Nephron (organoid): ENCODE data around the gene INPP1.

Source experiments
- H3K27ac Mint-ChIP-seq, 3 experiments: 2 replicates each; pipeline ENCODE4 v1.8.0; 2020; ENCODE audit warnings: mixed read lengths in 3 of 3, mild to moderate bottlenecking in 2 of 3, moderate library complexity in 1 of 3
- H3K27me3 Mint-ChIP-seq: 2 replicates; pipeline ENCODE4 v1.8.0; 2021; ENCODE audit warnings: low read depth, mild to moderate bottlenecking, moderate library complexity, mixed read lengths
- H3K36me3 Mint-ChIP-seq: 2 replicates; pipeline ENCODE4 v1.8.0; 2020; ENCODE audit warnings: low read depth, mixed read lengths
- H3K4me1 Mint-ChIP-seq: 2 replicates; pipeline ENCODE4 v1.8.0; 2020; ENCODE audit warnings: mixed read lengths
- H3K4me3 Mint-ChIP-seq, 3 experiments: 2 replicates each; pipeline ENCODE4 v1.8.0; 2020; ENCODE audit warnings: mild to moderate bottlenecking in 3 of 3, mixed read lengths in 3 of 3, moderate library complexity in 2 of 3
- H3K9me3 Mint-ChIP-seq: 2 replicates; pipeline ENCODE4 v1.8.0; 2020; ENCODE audit warnings: mixed read lengths
- TF ChIP-seq, protein P1 (sequence below), 3 experiments: fragments of 200-600 bp; sonication (generic); IDR thresholded peaks; one replicate each; pipeline ENCODE4 v1.5.0; 2021; ENCODE audit warnings: antibody characterized with exemption in 3 of 3; ENCODE audit not compliant: unreplicated experiment in 3 of 3

Gene INPP1

DNA sequence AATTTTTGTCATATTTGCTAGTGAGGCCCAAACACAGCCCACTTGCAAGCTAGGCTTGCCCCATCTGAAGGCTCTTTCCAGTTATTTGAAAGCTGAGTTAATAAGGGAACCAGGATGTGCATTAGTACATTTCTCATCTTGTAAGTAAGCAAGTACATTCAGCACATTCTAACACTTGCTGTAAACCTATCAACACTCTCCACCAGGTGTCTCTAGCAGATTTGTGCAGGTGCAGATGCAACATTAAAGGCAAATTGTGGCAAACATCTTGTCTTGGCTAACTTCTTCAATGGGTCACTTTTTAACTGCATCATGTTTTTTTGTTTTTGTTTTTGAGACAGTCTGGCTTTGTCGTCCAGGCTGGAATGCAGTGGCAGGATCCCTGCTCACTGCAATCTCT is 39.5 kb downstream of the INPP1 start:
- no peak overlapping the region for H3K27ac Mint-ChIP-seq
- H3K9me3 Mint-ChIP-seq, result no peaks in the 10 kb centered on the region
- TF ChIP-seq, protein P1, sequence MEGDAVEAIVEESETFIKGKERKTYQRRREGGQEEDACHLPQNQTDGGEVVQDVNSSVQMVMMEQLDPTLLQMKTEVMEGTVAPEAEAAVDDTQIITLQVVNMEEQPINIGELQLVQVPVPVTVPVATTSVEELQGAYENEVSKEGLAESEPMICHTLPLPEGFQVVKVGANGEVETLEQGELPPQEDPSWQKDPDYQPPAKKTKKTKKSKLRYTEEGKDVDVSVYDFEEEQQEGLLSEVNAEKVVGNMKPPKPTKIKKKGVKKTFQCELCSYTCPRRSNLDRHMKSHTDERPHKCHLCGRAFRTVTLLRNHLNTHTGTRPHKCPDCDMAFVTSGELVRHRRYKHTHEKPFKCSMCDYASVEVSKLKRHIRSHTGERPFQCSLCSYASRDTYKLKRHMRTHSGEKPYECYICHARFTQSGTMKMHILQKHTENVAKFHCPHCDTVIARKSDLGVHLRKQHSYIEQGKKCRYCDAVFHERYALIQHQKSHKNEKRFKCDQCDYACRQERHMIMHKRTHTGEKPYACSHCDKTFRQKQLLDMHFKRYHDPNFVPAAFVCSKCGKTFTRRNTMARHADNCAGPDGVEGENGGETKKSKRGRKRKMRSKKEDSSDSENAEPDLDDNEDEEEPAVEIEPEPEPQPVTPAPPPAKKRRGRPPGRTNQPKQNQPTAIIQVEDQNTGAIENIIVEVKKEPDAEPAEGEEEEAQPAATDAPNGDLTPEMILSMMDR (IDR thresholded peaks at IDR 0.05; ENCODE audit: unreplicated experiment in 3 of 3), result peak; percentile 38 to 57 (median 44)

DNA sequence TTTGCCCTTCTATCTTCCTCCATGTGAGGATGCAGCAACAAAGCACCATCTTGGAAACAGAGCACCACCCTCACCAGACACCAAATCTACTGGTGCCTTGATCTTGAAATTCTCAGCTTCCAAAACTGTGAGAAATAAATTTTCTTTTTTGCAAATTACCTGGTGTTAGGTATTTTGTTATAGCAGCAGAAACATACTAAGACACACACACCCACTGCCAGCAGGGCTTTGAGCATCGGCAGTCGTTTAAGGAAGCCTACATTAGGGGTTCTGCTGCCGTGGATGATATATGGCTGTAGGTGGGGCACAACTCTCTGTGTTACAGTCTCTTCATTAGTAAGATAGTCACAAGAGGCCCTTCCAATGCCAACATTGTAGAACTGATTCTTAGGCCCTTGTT is 44.0 kb downstream of the INPP1 start:
- no peaks in the 10 kb centered on the region for H3K9me3 Mint-ChIP-seq
- H3K27me3 Mint-ChIP-seq, result peaks cover 11% of the 10 kb centered on the region
- TF ChIP-seq, protein P1 (IDR thresholded peaks at IDR 0.05; ENCODE audit: unreplicated experiment in 3 of 3), result no peak
- H3K4me3 Mint-ChIP-seq, result no peak overlapping the region
- no peak overlapping the region for H3K27ac Mint-ChIP-seq
- no peaks in the 10 kb centered on the region for H3K36me3 Mint-ChIP-seq
- no peaks in the 10 kb centered on the region for H3K4me1 Mint-ChIP-seq

More for the DNA sequence above, 39.5 kb downstream of the INPP1 start:
- H3K4me1 Mint-ChIP-seq, result no peaks in the 10 kb centered on the region
- no peaks in the 10 kb centered on the region for H3K36me3 Mint-ChIP-seq
- no peaks in the 10 kb centered on the region for H3K27me3 Mint-ChIP-seq
- H3K4me3 Mint-ChIP-seq, result no peak overlapping the region

DNA sequence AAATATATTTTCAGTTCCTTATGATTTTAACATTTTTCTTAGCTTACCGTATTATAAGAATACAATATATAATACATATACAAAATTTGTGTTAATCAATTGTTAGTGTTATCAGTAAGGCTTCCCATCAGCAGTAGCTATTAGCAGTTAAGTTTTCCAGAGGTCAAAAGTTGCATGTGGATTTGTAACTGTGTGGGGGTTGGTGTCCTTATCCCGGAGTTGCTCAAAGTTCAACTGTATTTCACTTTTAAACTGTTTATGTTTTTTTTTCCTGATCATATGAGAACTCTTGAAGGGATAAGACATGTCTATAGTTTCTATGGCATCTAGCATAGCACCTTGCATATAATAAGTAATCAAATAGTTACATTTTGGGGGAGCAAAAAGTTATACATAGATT is 52.9 kb downstream of the INPP1 start:
- no peaks in the 10 kb centered on the region for H3K9me3 Mint-ChIP-seq
- H3K27me3 Mint-ChIP-seq, result peaks cover 22% of the 10 kb centered on the region
- H3K4me1 Mint-ChIP-seq, result no peaks in the 10 kb centered on the region
- no peak overlapping the region for H3K27ac Mint-ChIP-seq
- no peaks in the 10 kb centered on the region for H3K36me3 Mint-ChIP-seq
- no peak overlapping the region for H3K4me3 Mint-ChIP-seq
- TF ChIP-seq, protein P1 (IDR thresholded peaks at IDR 0.05; ENCODE audit: unreplicated experiment in 3 of 3), result no peak

DNA sequence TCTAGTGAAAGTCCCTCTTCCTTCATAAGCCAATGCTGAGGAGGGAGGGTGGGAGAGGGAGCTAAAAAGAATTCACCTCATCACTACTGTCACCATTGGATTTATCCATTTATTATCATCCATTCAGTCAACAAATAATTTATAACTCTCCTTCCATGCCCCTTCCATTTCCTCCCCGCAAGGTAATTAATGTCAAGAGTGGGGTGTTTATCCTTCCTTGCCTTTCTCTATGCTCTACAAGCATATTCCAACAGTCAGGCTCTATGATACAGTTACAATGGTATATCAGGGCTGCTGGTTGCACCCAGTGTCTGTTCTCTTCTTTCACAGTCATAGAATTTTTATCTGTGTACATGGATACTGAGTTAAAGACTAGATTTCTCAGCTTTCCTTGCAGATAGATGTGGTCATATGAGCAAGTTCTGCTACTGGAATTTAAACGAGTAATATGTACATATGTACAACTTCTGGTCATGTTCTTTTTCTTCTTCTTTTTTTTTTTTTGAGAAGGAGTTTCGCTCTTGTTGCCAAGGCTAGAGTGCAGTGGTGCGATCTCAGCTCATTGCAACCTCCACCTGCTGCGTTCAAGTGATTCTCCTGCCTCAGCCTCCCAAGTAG is 59.7 kb downstream of the INPP1 start:
- H3K4me3 Mint-ChIP-seq, result no peak overlapping the region
- H3K36me3 Mint-ChIP-seq, result no peaks in the 10 kb centered on the region
- H3K9me3 Mint-ChIP-seq, result no peaks in the 10 kb centered on the region
- H3K27me3 Mint-ChIP-seq, result peaks cover 6% of the 10 kb centered on the region
- TF ChIP-seq, protein P1 (IDR thresholded peaks at IDR 0.05; ENCODE audit: unreplicated experiment in 3 of 3), result no peak
- H3K4me1 Mint-ChIP-seq, result no peaks in the 10 kb centered on the region
- H3K27ac Mint-ChIP-seq, result no peak overlapping the region

DNA sequence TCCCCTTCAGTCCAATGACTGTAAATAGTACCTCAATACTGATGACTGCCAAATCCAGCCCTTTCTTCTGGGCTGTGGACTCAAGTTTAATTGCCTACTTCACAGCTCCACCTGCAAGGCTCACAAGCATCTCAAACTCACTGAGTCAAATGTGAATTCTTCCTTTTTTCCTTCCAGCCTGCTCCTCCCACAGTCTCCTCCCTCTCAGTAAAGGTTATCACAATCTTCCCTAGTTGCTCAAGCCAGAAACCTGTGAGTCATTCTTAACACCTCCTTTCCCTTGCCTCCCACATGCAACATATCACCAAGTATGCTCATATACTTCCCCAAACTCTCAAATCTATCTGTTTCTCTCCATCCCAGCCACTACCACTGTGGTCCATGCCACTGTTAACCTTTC is 61.1 kb downstream of the INPP1 start:
- Mint-ChIP-seq H3K4me1 (no peaks in the 10 kb centered on the region), H3K4me3 (no peak overlapping the region), H3K27me3 (peaks cover 14% of the 10 kb centered on the region), H3K9me3 (no peaks in the 10 kb centered on the region), H3K27ac (no peak overlapping the region), H3K36me3 (no peaks in the 10 kb centered on the region)
- TF ChIP-seq, protein P1 (IDR thresholded peaks at IDR 0.05; ENCODE audit: unreplicated experiment in 3 of 3), result no peak

DNA sequence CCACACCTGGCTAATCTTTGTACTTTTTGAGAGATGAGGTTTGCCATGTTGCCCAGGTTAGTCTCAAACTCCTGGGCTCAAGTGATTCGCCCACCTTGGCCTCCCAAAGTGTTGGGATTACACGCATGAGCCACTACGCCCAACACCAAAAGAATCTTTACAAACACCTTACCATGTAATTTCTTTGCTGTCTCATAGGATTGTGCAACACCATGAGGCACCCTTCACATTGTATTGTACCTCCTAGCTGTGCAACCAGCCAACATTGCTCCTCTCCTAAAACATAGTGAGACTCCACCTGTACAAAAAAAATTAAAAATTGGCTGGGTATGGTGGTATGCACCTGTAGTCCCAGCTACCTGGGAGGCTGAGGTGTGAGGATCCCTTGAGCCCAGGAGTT is 61.7 kb downstream of the INPP1 start:
- no peaks in the 10 kb centered on the region for H3K4me1 Mint-ChIP-seq
- H3K27me3 Mint-ChIP-seq, result peaks cover 20% of the 10 kb centered on the region
- no peaks in the 10 kb centered on the region for H3K36me3 Mint-ChIP-seq
- no peaks in the 10 kb centered on the region for H3K9me3 Mint-ChIP-seq
- no peak overlapping the region for H3K4me3 Mint-ChIP-seq
- TF ChIP-seq, protein P1 (IDR thresholded peaks at IDR 0.05; ENCODE audit: unreplicated experiment in 3 of 3), result no peak
- no peak overlapping the region for H3K27ac Mint-ChIP-seq
